D721Med (cell line): ENCODE data around the gene SAP30L.

Source experiments
- DNase-seq: peaks from one replicate; pipeline ENCODE4 v3.0.0; 2011; ENCODE audit warnings: low spot score; ENCODE audit not compliant: insufficient read length
- FAIRE-seq: peaks from 2 replicates; lab custom pipeline; 2011; peaks lifted over from hg19 to GRCh38; lab: Jason Lieb, UNC
- TF ChIP-seq, protein P1 (sequence below): IDR thresholded peaks from 2 replicates; pipeline ENCODE4 v1.5.1; 2012; ENCODE audit warnings: mild to moderate bottlenecking, control low read depth; ENCODE audit not compliant: insufficient read depth; ENCODE audit errors: missing control alignments

SAP30L gene

DNA sequence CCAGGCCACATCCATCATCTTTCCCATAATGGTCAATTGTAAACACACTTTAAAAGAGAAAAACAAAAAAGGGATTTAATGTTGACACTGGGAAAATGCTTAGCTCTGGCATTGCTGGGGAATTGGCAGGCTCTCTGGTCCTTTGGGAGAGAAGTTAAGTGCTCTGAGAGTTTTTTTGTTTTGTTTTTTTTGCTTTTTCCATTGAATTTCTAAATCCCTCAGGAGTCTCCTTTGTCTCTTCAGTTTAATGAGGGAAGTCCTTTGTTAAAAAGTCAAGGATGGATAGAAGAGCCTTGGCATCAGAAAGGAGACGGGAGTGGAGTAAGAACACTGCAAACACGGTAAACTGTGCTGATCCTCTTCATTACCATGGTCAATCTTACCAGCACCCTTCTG, 39.3 kb downstream of the SAP30L start:
- no peak for FAIRE-seq
- no peak for DNase-seq
- TF ChIP-seq, protein P1, sequence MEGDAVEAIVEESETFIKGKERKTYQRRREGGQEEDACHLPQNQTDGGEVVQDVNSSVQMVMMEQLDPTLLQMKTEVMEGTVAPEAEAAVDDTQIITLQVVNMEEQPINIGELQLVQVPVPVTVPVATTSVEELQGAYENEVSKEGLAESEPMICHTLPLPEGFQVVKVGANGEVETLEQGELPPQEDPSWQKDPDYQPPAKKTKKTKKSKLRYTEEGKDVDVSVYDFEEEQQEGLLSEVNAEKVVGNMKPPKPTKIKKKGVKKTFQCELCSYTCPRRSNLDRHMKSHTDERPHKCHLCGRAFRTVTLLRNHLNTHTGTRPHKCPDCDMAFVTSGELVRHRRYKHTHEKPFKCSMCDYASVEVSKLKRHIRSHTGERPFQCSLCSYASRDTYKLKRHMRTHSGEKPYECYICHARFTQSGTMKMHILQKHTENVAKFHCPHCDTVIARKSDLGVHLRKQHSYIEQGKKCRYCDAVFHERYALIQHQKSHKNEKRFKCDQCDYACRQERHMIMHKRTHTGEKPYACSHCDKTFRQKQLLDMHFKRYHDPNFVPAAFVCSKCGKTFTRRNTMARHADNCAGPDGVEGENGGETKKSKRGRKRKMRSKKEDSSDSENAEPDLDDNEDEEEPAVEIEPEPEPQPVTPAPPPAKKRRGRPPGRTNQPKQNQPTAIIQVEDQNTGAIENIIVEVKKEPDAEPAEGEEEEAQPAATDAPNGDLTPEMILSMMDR, result no peak

DNA sequence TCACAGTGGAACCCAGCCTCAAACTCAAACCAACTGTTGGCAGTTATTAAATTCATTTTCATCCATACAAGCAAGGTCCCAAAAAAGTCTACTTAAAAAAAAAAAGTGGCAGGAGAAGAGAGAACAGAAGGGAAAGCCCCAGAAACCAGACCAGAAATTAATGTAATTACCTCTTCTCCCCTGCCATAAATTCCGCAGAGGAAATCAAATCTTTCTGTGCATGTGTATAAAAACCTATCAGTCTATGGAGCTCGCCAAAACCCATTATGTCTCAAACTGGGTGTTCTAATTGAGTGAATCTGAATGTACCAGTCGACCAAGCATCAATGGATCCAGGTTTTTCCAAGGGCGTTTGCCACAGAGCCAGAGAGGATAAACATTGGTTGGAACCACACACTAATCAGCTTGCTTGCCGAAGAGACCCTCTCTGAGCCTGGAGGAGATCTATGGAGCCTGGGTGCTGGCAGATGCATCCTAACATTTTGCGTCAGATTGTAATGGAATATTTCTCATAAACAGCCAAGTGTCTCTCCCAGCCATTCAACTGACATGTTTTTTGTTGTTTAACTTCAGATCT, 40.1 kb downstream of the SAP30L start:
- FAIRE-seq, result no peak
- DNase-seq, result no peak
- TF ChIP-seq, protein P1, result no peak

GRCh38 chr5:154486427-154486866, 40.6 kb downstream of the SAP30L start:
- no peak for DNase-seq
- TF ChIP-seq, protein P1, result no peak
- no peak for FAIRE-seq

GRCh38 chr5:154487541-154487940, 41.7 kb downstream of the SAP30L start:
- DNase-seq (no peak), FAIRE-seq (no peak)
- TF ChIP-seq, protein P1, result no peak

GRCh38 chr5:154491941-154492340, 46.1 kb downstream of the SAP30L start:
- TF ChIP-seq, protein P1, result no peak
- no peak for DNase-seq
- FAIRE-seq, result no peak

- TF ChIP-seq, protein P1, result no peak
- no peak for DNase-seq
- no peak for FAIRE-seq
Measured at GRCh38 chr5:154493274-154493673, 47.5 kb downstream of the SAP30L start.

DNA sequence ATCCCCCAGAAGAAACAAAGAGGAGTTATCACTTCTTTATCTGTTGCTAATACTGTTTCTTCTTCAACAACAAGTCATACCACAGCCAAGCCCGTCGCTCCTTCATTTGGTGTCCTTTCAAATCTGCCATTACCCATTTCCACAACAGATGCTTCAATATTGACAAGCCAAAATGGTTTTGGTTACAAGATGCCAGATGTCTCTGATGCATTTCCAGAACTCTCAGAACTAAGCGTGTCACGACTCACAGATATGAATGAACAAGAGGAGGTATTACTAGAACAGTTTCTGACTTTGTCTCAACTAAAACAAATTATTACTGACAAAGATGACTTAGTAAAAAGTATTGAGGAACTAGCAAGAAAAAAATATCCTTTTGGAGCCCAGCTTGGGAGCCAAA, 48.2 kb downstream of the SAP30L start:
- DNase-seq, result no peak
- no peak for FAIRE-seq
- TF ChIP-seq, protein P1, result no peak
